Fibroblast of skin of left quadriceps (primary cell): ENCODE data around the gene NISCH.

Experiments used
- DNase-seq, 2 experiments: peaks; one replicate each; pipeline ENCODE4 v3.0.0-alpha.2; 2013; ENCODE audit warnings: low read depth in 2 of 2

NISCH gene

DNA sequence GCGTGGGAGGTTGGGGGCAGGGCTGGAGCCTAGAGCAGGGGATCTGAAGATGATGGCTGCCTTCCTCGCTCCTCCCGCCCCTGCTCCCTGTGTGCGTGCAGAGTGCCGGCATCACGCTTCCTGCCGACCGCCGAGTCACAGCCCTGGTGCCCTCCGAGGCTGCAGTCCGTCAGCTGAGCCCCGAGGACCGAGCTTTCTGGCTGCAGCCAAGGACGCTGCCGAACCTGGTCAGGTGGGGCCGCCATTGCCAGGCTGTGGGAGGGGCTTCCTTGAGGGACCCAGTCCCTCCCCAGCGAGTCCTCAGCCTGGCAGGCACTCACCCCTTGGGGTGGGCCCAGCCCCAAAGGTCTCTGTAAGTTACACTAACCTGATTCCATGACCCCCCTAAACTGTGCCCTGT, 57.3 kb downstream of the NISCH start:
- DNase-seq = no peak

DNA sequence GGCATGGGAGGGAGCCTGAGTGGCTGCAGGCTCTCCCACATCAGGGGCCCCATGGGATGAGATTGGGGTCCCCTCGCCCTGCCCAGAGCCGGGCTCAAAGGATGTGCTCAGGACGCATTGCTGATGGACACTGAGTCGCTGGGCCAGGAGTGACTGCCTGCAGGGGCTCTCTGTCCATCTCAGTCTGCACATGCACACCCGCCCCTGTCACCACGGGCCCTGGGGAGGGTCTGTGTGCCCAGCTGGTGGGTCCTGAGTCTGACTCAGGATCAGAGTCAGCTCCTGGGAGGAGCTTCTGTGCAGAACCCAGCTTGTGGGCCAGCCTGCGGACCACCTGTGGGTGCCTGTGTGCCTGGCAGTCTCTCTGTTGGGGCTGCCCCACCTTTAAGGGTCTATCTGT, 57.9 kb downstream of the NISCH start:
- no peak for DNase-seq

DNA sequence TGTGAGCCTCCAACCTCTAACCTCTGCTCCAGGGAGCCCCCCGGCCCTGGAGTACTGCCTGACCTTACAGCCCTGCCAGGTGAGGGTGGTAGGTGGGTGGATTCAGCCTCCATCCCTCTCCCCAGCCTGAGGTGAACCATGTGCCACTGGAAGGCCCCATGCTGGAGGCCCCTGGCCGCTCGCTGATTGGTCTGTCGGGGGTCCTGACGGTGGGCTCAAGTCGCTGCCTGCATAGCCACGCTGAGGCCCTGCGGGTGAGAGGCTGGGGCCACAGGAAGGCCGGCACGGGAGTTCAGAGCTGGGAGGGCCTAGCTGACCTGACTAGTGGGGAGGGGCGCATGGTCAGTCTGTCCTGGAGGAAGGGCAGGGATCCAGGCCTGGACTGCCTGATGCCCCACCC, 59.2 kb downstream of the NISCH start:
- DNase-seq = no peak

DNA sequence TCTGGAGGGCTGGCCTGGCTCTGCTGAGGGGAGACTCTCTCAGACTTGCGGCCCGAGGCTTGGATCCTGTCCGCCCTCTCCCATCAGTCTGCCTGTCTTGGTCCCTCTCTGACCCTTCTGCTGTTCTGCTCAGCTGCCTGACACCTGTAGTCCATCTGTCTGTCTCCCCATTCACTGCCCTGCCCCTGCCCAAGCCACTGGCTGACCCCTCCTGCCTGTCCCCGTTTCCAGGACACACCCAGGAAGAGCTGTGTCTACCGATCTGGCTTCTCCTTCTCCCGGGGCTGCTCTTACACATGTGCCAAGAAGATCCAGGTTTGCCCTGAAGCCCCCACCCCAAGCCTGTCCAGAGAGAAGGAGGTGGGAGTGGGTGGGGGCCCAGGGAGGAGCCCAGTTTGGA, 59.8 kb downstream of the NISCH start:
- DNase-seq = no peak

DNA sequence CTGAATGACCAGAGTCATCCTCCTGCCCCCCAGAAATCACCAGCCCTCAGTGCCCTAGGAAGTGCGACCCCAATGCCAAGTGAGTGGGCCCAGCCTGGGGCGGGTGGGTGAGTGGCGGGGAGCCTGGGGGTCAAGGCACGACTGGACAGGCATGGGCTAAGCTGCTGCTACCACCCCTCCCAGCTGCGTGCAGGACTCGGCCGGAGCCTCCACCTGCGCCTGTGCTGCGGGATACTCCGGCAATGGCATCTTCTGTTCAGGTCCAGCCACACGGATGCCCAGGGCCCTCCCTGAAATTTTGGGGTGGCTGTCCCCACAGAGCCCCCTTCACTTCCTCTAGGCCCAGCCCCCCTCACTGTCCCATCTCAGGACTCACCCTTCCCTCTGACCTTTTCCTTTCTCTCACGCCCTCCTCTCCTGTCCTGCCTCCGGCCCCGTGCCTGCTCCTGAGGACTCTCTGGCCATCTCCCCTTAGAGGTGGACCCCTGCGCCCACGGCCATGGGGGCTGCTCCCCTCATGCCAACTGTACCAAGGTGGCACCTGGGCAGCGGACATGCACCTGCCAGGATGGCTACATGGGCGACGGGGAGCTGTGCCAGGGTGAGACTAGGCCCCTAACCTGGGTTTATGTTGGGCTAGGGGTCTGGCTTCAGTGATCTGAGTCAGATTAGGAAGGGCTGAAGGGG, 61.2 kb downstream of the NISCH start:
- DNase-seq = no peak

DNA sequence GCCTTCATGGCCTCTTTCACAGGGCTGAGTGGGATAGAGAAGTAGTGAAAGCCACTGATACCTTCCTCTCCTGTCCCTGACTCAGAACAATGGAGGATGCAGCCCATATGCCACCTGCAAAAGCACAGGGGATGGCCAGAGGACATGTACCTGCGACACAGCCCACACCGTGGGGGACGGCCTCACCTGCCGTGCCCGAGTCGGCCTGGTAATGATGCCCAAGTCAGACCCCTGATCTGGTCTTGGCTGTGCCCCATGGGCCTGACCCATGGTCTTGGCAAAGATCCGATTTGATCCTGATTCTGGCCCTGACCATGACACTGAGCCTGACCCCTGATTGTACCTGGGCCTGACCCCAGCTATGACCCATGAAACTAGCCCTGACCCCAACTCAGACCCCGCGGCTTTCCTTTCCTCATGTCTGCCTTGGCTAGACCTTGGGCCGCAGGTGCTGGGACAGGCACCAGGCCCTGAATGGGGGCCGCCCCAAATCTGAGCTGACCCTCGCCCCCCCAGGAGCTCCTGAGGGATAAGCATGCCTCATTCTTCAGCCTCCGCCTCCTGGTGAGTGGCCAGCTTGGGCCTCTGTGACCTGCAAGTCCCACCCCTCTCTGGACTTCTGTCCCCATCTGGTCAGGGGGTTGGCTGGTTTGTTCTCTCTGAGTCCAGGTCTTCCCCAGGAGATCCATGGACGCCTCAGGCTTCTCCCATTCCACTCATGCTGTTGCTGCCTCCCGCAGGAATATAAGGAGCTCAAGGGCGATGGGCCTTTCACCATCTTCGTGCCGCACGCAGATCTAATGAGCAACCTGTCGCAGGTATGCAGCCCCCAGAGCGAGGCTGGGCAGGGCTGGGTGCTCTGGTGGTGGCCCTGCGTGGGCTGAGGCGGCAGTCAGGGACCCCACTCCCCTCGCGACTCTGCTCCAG, 62.7 kb downstream of the NISCH start:
- no peak for DNase-seq

DNA sequence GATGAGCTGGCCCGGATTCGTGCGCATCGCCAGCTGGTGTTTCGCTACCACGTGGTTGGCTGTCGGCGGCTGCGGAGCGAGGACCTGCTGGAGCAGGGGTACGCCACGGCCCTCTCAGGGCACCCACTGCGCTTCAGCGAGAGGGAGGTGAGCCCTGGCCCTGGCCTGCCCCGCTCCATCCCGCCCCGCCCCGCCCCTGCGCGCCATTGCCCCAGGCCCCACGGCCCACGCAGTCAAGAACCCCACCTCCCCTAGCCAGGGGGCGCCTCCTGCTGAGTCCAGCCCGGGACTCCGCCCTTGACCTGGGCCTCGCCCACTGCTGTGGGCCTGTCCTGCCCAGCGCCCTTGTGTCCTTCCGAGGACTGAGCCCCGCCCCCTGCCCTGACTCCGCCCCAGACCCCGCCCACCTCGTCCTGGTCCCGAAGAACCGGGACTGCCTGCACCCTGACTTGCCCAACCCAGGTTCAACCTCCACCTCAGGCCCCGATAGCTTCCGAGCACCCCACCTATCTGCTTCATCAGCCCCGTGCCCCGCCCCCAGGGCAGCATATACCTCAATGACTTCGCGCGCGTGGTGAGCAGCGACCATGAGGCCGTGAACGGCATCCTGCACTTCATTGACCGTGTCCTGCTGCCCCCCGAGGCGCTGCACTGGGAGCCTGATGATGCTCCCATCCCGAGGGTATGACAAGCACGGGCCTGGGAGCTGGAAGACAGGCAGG, 63.5 kb downstream of the NISCH start:
- no peak for DNase-seq

DNA sequence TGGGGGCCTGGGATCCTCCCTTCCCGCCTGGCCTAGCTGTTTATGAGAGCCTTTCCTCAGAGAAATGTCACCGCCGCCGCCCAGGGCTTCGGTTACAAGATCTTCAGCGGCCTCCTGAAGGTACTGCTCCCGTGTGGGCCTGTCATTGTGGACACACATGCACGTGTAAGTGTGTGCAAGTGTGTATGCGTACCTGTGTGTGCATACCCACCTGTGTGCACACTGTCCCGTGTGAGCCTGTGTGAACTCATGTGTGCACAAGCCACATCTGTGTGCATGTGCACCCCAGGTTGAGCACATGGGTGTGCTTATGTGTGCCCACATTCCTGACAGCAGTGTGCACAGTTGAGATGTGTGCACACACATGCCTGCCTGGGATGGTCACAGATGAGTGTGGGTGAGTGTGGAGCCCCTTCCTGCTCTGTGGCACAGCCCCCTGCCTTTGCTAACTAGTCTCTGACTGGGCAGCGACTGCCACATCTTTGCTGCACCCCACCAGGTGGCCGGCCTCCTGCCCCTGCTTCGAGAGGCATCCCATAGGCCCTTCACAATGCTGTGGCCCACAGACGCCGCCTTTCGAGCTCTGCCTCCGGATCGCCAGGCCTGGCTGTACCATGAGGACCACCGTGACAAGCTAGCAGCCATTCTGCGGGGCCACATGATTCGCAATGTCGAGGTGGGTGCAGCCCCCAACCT, 64.2 kb downstream of the NISCH start:
- DNase-seq = no peak

DNA sequence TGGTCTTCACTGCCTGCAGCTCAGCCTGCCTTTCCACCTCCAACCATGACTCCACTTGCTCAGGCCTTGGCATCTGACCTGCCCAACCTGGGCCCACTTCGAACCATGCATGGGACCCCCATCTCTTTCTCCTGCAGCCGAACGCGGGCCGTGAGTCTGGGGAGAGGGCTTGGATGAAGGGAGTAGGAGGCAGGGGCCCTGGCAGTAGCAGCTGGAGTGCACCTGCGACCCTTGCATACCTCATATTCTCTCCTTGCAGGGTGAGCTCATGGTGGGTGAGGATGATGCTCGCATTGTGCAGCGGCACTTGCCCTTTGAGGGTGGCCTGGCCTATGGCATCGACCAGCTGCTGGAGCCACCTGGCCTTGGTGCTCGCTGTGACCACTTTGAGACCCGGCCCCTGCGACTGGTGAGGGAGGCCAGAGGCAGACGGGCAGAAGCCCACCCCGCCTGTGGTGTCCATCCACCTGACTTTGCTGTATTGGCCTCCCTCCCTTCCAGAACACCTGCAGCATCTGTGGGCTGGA, 64.8 kb downstream of the NISCH start:
- no peak for DNase-seq

DNA sequence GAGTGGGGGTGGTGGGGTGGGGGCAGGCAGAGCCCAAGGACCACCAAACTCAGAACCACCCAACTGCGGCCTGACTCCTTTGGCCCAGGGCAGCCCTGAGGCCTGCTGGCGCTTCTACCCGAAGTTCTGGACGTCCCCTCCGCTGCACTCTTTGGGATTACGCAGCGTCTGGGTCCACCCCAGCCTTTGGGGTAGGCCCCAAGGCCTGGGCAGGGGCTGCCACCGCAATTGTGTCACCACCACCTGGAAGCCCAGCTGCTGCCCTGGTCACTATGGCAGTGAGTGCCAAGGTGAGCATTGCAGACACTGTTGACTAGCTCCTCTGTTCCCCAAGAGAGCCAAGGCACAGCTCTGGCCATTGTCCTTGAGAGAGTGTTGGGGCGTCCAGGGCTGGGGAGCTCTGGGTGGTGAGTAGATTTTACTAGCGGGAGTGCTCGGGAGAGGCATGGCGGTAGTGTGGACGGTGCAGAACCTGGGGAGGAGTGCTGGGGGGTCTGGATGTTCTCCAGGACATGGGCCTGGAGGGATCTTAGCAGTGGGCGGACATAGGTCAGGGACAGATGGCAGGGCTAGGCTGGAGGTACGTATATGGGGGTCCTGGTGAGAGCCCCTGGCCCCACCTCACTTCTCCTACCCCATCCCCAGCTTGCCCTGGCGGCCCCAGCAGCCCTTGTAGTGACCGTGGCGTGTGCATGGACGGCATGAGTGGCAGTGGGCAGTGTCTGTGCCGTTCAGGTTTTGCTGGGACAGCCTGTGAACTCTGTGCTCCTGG, 65.5 kb downstream of the NISCH start:
- no peak for DNase-seq

DNA sequence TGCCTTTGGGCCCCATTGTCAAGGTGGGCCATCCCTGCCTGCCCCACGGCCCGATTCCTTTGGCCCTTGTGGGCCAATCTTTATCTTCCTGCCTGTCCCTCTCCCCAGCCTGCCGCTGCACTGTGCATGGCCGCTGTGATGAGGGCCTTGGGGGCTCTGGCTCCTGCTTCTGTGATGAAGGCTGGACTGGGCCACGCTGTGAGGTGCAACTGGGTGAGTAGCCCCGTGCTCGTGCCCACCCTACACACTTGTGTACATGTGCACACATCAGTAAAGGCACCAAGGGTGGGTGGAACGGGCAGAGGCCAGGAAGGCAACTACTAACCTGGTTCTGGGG, 66.1 kb downstream of the NISCH start:
- DNase-seq = no peak

DNA sequence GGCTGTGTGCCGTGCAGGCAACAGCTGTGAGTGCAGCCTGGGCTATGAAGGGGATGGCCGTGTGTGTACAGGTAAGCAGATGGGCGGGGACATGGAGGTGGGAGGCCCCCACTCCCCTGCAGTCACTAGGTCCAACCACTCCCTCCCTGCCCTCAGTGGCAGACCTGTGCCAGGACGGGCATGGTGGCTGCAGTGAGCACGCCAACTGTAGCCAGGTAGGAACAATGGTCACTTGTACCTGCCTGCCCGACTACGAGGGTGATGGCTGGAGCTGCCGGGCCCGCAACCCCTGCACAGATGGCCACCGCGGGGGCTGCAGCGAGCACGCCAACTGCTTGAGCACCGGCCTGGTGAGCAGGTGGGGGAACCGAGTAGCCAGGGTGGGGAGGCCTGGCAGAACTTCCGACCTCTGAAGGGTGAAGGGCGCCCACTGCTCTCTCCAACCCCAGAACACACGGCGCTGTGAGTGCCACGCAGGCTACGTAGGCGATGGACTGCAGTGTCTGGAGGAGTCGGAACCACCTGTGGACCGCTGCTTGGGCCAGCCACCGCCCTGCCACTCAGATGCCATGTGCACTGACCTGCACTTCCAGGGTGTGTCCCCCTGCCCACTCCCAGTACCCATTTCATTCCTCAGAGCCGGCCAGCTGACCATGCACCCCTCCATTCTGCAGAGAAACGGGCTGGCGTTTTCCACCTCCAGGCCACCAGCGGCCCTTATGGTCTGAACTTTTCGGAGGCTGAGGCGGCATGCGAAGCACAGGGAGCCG, 66.7 kb downstream of the NISCH start:
- DNase-seq = no peak

DNA sequence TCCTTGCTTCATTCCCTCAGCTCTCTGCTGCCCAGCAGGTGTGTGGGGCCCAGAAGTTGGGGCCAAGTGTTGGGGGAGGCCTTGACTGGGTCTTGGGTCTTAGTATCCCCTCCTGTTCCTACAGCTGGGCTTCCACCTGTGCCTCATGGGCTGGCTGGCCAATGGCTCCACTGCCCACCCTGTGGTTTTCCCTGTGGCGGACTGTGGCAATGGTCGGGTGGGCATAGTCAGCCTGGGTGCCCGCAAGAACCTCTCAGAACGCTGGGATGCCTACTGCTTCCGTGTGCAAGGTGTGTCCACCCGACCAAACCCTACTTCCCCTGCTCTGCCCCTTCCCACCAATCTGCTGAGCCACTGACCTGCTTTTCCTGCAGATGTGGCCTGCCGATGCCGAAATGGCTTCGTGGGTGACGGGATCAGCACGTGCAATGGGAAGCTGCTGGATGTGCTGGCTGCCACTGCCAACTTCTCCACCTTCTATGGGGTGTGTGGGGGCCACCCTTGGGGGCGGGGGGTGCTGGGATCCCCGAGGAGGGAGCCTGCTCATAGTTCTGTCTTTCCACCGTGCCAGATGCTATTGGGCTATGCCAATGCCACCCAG, 67.3 kb downstream of the NISCH start:
- no peak for DNase-seq

DNA sequence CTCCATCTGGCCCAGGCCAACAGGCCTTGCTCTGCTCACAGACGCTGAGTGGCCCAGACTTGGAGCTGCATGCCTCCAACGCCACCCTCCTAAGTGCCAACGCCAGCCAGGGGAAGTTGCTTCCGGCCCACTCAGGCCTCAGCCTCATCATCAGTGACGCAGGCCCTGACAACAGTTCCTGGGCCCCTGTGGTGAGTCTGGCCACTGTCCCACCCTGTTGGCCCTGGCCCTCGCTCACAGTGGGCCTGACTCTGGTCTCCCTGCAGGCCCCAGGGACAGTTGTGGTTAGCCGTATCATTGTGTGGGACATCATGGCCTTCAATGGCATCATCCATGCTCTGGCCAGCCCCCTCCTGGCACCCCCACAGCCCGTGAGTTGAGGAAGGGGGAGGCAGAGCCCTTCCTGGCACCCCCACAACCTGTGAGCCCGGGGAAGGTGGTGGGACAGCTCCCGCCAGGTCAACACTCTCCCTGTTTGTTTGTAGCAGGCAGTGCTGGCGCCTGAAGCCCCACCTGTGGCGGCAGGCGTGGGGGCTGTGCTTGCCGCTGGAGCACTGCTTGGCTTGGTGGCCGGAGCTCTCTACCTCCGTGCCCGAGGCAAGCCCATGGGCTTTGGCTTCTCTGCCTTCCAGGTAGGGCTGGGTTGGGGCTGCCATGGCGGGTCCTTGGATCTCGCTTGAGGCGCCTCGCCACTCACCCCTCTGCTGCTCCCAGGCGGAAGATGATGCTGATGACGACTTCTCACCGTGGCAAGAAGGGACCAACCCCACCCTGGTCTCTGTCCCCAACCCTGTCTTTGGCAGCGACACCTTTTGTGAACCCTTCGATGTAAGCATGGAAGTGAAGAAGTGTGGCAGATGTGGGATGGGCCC, 68.2 kb downstream of the NISCH start:
- DNase-seq = no peak

DNA sequence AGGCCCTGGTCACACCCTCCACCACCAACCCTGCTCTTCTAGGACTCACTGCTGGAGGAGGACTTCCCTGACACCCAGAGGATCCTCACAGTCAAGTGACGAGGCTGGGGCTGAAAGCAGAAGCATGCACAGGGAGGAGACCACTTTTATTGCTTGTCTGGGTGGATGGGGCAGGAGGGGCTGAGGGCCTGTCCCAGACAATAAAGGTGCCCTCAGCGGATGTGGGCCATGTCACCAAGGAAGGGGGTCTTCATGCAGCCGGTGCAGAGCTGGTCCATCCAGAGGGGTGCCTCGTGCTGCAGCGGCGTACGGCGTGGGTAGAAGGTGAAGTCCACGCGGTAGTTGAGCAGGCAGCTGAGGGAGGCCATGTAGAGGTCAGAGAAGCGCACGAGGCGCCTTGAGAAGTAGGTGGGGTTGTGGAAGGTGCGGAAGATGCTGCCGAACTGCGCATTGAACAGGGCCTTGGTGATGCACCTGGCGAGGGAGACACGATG, 68.9 kb downstream of the NISCH start:
- DNase-seq = no peak

DNA sequence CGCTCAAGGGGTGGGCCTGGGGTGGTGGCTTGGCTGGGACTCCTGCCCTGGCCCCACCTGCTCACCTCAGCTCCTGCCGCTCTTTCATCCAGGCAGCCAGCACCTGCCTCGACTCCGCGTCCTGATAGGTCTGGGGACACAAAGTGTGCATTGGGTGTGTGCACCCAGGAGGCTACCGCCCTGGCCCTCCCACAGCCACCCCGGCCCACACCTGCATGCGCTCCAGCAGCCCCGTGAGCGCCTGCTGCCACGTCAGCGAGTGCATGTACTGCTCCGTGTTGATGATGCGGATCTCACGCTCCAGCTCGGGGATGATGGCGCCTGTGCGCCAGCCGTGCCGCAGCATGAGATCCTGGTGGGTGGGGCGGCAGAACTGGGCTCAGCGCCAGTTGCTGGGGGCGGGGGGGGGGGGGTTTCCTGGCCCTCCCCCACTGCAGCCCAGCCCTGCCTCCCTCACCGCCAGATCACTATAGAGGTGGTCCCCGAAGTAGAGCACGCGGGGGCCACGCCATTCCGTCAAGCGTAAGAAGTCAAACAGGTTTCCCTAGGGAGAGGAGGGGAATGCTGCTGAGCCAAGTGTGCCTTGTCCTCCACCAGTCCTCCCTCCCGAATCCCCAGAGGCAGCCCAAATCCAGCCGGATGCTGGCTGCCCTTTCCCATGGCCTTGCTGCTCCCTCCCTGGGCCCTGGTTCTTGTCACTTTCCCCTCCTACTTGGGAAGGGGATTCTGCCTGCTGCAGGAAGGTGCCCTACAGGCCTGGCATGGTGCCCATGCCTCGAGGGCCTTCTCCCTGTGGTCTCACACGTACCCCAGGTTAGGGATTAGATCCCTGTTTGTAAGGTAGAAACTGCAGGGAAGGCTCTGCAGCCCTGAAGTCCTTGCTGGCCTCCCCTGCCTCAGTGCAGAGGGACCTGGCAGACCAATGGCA, 69.6 kb downstream of the NISCH start:
- DNase-seq = no peak

DNA sequence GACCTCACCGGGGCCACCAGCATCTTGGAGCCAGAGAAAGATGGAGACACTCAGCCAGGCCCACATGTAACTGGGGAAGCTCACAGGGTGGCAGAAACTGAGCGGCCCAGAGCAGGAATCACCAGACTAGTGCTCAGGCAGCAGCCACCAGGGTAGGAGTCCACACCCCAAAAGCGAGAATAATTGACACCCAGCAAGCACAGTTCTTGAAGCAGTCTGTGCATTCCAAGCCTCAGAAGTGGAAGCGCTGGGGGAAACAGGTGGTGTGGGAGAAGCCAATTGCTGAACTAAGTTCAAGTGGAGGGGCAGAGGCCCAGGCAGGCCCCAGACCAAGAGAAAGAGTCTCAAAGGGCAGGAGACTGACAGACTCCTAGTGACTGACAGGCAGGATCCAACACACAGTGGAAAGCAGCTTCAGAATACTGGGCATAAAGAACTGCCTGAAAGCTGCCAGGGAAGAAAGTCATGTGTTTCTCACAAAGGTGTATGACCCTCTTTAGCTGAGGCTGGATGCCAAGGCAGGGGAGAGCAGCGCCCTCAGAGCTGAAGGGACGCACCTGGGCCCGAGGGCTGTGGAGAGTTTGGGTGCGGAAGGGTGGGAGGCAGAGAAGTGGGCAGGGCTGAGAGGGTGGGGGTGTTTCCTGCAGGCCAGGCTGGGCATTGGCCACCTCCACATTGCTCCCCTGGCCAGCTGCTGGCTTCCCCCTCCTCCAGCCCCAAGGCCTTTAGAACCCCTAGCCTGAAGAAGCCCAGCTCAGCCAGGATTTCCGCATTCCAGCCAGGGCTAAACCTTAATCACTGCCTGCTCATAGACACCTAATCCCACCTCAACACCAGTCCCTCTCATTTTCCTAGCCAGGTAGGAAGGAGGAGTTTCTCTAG, 70.5 kb downstream of the NISCH start:
- no peak for DNase-seq
